ENCODE measurements around the gene AGTRAP. TPM values are rescaled to one million over a fixed set of nuclear protein-coding genes. Genes with fewer than 3 reads are reported as not detected.

Gene AGTRAP
- total and polyA plus RNA-seq, 2 of the 8 experiments (the other 6 are each of a cell fraction or from before 2014, with no cell fraction given): 69.7 to 192 TPM

DNA sequence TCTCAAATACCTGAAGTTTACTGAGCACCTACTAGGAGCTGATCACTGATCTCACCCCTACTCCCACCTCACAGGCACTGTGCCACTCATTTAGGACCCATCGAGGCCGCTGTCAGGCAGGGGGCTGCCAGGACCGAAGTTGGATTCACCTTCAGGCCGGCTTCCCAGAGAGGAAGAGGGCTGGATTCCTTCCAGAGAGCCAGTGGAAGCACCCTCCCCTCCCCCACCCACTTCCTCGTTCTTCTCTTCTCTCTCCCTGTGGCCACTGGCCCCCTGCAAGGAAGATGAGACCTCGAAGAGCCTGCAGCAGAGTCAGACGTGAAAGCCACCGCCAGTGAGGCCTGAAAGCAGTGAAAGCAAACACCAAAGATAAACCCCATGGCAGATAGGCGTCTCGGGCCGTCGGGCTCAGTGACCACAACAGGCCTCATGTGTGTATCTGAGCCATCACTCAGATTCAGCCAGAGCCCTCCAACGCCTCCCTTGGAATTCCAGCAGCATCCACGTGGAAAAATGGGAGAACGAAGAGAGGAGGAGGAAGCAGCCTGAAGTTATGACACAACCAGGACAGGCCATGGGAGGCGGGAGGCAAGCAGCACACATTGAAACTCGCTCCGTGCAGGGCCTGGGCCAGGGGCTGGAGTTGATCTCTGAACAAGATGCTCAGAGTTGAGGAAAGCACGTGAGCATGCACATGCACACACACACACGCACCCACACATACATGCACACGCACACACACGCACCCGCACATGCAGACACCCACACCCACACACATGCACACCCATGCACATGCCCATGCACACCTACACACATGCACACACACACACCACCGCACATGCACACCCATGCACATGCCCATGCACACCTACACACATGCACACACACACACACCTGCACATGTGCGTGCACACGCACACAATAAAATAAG lies 6.2 kb upstream of the AGTRAP start:
- H3K27ac ChIP-seq (ENCODE audit: low read depth, low read length): no peak overlapping the region
- H3K23me2 ChIP-seq (ENCODE audit: low read depth, low read length): peaks cover 4% of the 10 kb centered on the region; the same call in 1 of the 2 replicates
- H2AK5ac ChIP-seq (ENCODE audit: low read depth, low read length): peak overlapping the region; percentile 83
- H3K79me2 ChIP-seq (ENCODE audit: control insufficient read depth in 1 of 2, insufficient read depth in 2 of 2, low read length in 2 of 2): no peaks in the 10 kb centered on the region
- H4K20me1 ChIP-seq (replicated peaks in 1 of 2; ENCODE audit: control insufficient read depth in 1 of 2, insufficient read depth in 2 of 2, low read length in 2 of 2): peaks cover 0 to 1% of the 10 kb centered on the region in 2 experiments
- ChIA-PET CTCF (ENCODE audit: partially characterized antibody) (interaction anchor here (1.1 to 1.8 kb wide), 6 partner anchors 10 to 77 kb away, joined by 3 to 13 read pairs (median 4); no protein-coding TSS in a partner anchor), POLR2A (ENCODE audit: partially characterized antibody) (interaction anchor here (0.9 to 2.1 kb wide), 6 partner anchors 10 to 40 kb away, joined by 3 to 8 read pairs (median 5); no protein-coding TSS in a partner anchor)
- FAIRE-seq: no peak
- H3K18ac ChIP-seq (ENCODE audit: extremely low read depth, low read length): peak overlapping the region; percentile 95; the same call in 1 of the 2 replicates
- peak overlapping the region; percentile 98 for H2BK12ac ChIP-seq (ENCODE audit: low read depth, low read length)
- peaks cover 4 to 39% (median 30%) of the 10 kb centered on the region in 4 experiments for H3K4me1 ChIP-seq (replicated peaks in 1 of 4; ENCODE audit: control insufficient read depth in 3 of 4, insufficient read depth in 4 of 4, low read length in 3 of 4)
- no peak for DNase-seq (ENCODE audit: low read depth in 1 of 2, low spot score in 2 of 2)
- no peak overlapping the region for H3K4me3 ChIP-seq (ENCODE audit: extremely low read depth in 1 of 4, insufficient read depth in 2 of 4, low read depth in 3 of 4, low read length in 4 of 4)
- 80% methylated on average over 25 of the region's 26 CpGs; no CpG with 5 or more reads in 1 of the 2 experiments for WGBS, 2 experiments (ENCODE audit: extremely low coverage in 1 of 2, insufficient coverage in 1 of 2, insufficient read length in 1 of 2, insufficient replicate concordance in 2 of 2, low coverage in 1 of 2, low lambda C conversion rate in 2 of 2, missing lambda C conversion rate in 1 of 2)
- peak overlapping the region; percentile 1 for H4K5ac ChIP-seq (ENCODE audit: insufficient read length, low read depth, low read length)
- H2BK15ac ChIP-seq (ENCODE audit: low read length): peak overlapping the region; percentile 100
- H3K9ac ChIP-seq (replicated peaks in 1 of 4; ENCODE audit: extremely low read depth in 1 of 4, low read depth in 3 of 4, low read length in 3 of 4): peak overlapping the region in 1 of 4 experiments; percentile 22; a peak in 1 of 7 replicates
- no peak overlapping the region for H3K14ac ChIP-seq (ENCODE audit: insufficient read length)
- no peaks in the 10 kb centered on the region for H3K79me1 ChIP-seq (ENCODE audit: low read depth, low read length)
- peak overlapping the region; percentile 7; the same call in 1 of the 2 replicates for H4K8ac ChIP-seq (ENCODE audit: extremely low read depth, insufficient read depth, low read length)
- H2BK20ac ChIP-seq (ENCODE audit: low read length): peak overlapping the region; percentile 100
- H3K23ac ChIP-seq (ENCODE audit: insufficient read length): no peak overlapping the region
- peak overlapping the region; percentile 4 to 16; a peak in 2 of 4 replicates for H3K4me2 ChIP-seq (ENCODE audit: insufficient read depth in 1 of 2, low read depth in 2 of 2, low read length in 2 of 2)
- no peaks in the 10 kb centered on the region for H3K27me3 ChIP-seq (replicated peaks in 1 of 4; ENCODE audit: control insufficient read depth in 3 of 4, extremely low read depth in 1 of 4, insufficient read depth in 3 of 4, low read length in 3 of 4)
- 0 out of 2 replicates have a peak overlapping the region, but pooled peaks have one; percentile 7 for H2AFZ ChIP-seq (ENCODE audit: low read length)
- H2BK120ac ChIP-seq (replicated peaks; ENCODE audit: low read depth, low read length): peak overlapping the region; percentile 70
- peak overlapping the region; percentile 83 for H4K91ac ChIP-seq (replicated peaks; ENCODE audit: insufficient read length, low read length)
- H3K9me3 ChIP-seq (ENCODE audit: insufficient read depth in 2 of 2, low read depth in 1 of 2, low read length in 1 of 2): no peaks in the 10 kb centered on the region
- H3K56ac ChIP-seq (replicated peaks; ENCODE audit: insufficient read length, low read depth, low read length): no peak overlapping the region
- peak overlapping the region; percentile 94 for H2BK5ac ChIP-seq (ENCODE audit: low read depth, low read length)
- no peaks in the 10 kb centered on the region for H3K36me3 ChIP-seq (ENCODE audit: control insufficient read depth in 2 of 4, insufficient read depth in 4 of 4, low read length in 3 of 4)
- H3K4ac ChIP-seq (replicated peaks; ENCODE audit: insufficient read length, low read depth, low read length): peak overlapping the region; percentile 90
- TF ChIP-seq NRF1 (IDR thresholded peaks at IDR 0.05; ENCODE audit: low read depth, low read length) (no peak), SAP30 (IDR thresholded peaks at IDR 0.05; ENCODE audit: insufficient read depth, insufficient replicate concordance, low read length) (no peak), SP1 (IDR thresholded peaks at IDR 0.05; ENCODE audit: low read depth, low read length) (no peak)
- TF ChIP-seq, protein P1, sequence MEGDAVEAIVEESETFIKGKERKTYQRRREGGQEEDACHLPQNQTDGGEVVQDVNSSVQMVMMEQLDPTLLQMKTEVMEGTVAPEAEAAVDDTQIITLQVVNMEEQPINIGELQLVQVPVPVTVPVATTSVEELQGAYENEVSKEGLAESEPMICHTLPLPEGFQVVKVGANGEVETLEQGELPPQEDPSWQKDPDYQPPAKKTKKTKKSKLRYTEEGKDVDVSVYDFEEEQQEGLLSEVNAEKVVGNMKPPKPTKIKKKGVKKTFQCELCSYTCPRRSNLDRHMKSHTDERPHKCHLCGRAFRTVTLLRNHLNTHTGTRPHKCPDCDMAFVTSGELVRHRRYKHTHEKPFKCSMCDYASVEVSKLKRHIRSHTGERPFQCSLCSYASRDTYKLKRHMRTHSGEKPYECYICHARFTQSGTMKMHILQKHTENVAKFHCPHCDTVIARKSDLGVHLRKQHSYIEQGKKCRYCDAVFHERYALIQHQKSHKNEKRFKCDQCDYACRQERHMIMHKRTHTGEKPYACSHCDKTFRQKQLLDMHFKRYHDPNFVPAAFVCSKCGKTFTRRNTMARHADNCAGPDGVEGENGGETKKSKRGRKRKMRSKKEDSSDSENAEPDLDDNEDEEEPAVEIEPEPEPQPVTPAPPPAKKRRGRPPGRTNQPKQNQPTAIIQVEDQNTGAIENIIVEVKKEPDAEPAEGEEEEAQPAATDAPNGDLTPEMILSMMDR (IDR thresholded peaks at IDR 0.05; ENCODE audit: control extremely low read depth in 1 of 3, insufficient read depth in 1 of 3, low read depth in 1 of 3, low read length in 3 of 3): no peak

All from H1 (cell line).